ENCODE data around the gene PTGES. TPM values are rescaled to one million over a fixed set of nuclear protein-coding genes. Genes with fewer than 3 reads are reported as not detected.
"Not testable (repeated sequence)": the region's sequence is repeated elsewhere in the genome, so short reads cannot be mapped to it uniquely, and the experiment has no call there.

Gene PTGES
- total RNA-seq, 1 donor from 2014 or later: 3.7 TPM

DNA sequence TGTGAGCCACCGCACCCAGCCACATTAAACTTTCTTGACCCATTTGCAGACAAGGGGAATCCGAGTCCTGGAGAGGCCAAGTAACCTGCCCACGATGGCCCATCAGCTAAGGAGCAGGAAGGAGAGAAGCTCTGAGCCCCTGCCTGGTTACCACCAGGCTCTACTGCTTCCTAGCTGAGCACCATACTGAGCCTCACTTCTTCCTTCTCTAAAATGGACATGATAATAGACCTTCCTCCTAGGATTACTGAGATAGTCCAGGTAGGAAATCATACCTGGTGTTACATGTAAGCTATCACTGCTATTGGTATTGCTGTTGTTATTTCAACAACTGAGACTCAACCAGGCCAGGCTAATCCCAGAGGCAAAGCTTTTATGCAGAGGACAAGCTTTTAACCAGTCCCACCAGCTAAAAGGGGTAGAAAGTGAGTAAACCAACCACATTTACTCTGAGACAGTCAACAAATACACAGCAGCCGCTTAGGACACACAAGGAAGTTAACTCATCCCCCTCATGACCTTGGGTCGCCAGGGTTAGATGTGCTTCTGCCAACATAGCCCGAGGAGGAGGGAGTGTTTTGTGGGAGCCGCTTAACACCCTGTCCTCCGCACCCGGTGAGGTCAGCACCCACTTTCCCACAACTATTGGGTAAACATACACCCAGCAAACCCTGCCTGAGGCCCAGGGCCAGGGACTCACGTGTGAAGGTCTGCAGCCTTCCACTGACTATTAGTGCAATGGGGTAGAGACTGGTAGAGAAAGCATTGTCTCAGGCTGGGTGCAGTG is 20.6 kb upstream of the PTGES start:
- FAIRE-seq: no peak
- no peak for DNase-seq (ENCODE audit: low spot score in 2 of 2)

DNA sequence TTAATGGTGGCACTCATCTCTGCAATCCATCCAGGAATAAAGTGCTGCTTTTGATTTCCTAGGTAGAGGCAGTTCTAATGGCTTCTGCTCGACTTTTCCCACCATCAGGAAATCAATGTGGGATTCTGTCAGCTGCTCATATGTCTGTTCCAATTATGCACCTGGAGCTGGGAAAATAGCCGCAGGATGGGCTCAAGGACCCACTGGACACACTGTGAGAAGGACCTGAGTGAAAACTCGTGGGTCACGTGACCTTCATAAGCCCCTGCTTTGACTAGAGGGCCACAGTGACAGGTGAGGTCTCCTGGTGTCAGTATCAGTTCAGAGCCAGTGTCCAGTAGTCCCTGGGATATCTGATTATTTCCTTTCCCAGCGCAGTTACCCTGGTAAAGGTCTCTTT is 17.9 kb upstream of the PTGES start:
- DNase-seq (ENCODE audit: low spot score in 2 of 2): no peak
- no peak for FAIRE-seq

DNA sequence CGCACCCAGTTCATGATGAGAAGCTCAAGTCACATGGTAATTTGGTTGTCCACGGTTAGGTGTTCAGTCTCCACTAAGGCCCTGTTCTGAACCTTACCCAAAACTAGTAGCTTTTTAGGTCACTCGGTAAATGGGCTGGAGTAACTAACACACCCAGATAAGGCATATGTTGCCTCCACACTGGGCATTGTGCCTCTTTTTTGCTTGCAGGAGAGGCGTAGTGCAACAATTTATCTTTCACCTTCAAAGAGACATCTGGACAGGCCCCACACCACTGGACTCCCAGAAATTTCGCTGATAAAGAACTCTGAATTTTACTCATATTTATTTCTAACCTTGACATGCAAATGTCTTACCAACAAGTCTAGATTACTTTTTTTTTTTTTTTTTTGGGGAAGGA is 16.8 kb upstream of the PTGES start:
- no peak for DNase-seq (ENCODE audit: low spot score in 2 of 2)
- no peak for FAIRE-seq

DNA sequence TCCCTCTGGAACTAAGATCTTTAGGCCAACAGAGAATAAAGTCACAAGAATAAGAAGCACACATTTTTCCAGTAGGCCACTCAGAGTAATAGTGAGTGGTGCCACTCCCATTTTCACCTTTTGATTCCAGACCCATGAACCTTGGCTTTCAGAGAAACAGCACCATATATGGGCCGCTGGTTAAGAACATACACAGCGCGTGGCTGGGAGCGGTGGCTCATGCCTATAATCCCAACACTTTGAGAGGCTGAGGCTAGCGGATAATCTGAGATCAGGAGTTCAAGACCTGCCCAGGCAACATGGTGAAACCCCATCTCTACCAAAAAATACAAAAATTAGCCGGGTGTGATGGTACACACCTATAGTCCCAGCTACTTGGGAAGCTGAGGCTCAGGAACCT is 15.6 kb upstream of the PTGES start:
- no peak for FAIRE-seq

DNA sequence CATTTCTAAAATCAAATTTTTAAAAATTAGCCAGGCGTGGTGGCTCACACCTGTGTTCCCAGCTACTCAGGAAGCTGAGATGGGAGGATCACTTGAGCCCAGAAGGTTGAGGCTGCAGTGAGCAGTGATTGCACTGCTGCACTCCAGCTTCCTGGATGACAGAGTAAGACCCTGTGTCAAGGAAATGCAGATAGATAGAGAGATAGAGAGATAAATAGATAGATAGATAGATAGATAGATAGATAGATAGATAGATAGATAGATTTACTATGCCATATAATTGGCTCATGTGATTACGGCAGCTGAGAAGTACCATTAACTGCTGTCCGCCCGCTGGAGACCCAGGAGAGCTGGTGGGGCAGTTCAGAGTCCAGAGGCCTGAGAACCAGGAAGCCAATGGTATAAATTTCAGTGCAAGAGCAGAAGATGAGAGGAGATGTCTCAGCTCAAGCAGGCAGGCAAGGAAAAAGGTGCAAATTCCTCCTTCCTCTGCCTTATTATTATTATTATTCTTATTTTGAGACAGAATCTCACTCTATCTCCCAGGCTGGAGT is 13.0 kb upstream of the PTGES start:
- no peak for DNase-seq (ENCODE audit: low spot score in 2 of 2)
- FAIRE-seq: no peak

More for the DNA sequence above, 15.6 kb upstream of the PTGES start:
- DNase-seq (ENCODE audit: low spot score in 2 of 2): no peak

DNA sequence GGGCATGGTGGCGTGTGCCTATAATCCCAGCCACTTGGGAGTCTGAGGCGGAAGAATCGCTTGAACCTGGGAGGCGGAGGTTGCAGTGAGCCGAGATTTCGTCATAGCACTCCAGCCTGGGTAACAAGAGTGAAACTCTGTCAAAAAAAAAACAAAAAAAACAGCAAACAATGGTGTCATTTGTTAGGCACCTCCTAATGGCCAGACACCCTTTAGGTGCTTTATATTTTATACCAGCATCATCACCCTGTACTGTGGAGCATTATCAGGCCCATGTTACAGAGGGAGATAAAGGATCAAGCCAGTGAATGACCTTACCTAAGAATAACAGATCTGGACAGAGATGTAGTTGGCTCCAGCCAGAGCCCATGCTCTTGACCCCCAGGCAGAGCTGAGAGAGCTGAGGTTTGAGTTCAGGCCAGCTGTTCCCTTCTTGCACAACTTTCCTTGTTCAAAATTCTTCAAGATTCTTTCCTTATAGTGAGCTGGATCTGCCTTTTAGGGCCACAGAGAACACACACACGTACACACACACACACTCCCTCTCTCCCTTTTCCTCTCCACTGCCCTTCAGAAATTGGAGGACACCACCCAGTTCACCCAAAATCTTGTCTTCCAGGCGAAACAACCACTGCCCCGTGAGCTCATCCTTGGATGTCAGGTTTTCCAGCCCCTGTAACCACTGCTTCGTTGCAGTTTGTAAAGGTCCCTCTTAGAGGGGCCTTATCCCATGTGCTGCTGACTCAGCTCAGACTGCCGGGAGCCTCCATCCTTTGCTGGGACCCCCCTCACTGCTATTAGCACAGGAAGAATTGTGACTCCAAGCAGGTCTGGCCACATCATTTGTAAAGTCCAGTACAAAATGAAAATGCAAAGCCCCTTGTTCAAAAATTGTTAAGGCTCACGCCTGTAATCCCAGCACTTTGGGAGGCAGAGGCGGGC is 10.4 kb upstream of the PTGES start:
- DNase-seq (ENCODE audit: low spot score in 2 of 2) (no peak), FAIRE-seq (no peak)

DNA sequence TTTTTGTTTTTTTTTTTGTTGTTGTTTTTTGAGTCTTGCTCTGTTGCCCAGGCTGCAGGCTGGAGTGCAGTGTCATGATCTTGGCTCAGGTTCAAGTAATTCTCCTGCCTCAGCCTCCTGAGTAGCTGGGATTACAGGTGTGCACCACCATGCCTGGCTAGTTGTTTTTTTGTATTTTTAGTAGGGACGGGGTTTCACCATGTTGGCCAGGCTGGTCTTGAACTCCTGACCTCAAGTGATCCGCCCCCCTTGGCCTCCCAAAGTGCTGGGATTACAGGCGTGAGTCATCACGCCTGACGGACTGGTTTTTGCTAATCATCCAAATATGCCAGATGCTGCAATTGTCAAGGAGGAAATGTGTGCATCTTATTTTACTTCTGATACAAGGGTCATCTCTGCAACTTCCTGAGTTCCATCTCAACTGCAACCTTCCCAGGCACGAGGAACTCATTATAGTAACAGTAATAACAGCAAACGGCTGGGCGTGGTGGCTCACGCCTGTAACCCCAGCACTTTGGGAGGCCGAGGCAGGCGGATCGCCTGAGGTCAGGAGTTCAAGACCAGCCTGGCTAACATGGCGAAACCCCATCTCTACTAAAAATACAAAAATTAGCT is 9.6 kb upstream of the PTGES start:
- not testable (repeated sequence) for FAIRE-seq; DNase-seq (ENCODE audit: low spot score in 2 of 2)

DNA sequence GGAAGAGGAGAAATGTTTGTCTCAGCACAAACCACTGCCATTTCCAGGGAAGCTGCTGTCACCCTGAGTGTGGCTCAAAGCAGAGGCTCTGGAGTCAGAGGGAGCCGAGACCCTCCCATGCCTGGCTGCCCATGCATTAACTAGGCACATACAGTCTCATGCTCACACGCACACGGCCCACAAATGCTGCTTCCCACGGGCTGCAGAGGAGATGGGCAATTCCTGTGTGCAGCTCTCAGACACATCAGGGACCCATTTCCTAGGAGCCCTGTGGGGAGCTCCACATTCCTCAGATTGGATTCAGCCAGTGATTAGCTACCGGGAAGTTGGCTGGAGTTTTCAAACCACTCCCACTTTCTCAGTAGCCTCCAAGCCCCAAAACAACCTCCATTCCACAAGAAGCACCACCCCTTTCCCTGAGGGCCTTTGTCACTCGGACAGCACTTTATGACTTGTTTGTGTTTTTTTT is 9.1 kb upstream of the PTGES start:
- FAIRE-seq (no peak), DNase-seq (ENCODE audit: low spot score in 2 of 2) (no peak)

DNA sequence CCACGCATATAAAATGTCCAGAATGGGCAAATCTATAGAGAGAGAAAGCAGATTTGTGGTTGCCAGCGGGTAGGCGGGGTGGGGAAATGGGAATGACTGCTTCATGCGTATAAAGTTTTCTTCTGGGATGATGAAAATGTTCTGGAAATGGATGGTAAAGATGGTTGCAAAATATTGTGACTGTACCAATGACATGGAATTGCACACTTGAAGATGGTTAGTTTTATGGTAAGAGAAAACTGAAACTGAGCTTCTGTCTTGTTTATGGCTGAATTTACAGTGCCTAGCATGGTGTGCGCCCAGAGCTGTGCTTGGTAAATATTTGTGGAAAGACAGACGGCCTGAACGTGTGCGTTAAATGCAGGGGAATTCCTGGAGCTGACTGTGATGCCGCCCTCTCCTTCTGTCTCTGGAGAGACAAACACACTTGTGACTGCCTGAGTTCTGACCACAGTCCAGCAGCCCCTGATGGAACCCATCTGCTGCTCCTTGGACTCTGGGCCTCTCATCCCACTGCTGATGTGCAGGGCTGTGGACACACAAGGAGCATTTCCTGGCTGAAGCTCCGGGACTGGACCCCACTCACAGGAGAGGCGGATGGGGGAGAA is 8.6 kb upstream of the PTGES start:
- FAIRE-seq: no peak

DNA sequence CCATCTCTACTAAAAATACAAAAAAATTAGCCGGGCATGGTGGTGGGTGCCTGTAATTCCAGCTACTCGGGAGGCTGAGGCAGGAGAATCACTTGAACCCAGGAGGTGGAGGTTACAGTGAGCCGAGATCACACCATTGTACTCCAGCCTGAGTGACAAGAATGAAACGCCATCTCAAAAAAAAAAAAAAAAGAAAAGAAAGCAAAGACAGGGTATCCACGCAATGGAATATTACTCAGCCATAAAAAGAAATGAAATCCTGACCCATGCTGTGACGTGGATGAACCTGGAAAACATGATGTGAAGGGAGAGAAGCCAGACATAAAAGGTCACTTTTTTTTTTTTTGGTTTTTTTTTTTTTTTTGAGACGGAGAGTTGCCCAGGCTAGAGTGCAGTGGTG is 7.9 kb upstream of the PTGES start:
- DNase-seq (ENCODE audit: low spot score in 2 of 2); FAIRE-seq: not testable (repeated sequence)

More for the DNA sequence above, 8.6 kb upstream of the PTGES start:
- DNase-seq (ENCODE audit: low spot score in 2 of 2): no peak

DNA sequence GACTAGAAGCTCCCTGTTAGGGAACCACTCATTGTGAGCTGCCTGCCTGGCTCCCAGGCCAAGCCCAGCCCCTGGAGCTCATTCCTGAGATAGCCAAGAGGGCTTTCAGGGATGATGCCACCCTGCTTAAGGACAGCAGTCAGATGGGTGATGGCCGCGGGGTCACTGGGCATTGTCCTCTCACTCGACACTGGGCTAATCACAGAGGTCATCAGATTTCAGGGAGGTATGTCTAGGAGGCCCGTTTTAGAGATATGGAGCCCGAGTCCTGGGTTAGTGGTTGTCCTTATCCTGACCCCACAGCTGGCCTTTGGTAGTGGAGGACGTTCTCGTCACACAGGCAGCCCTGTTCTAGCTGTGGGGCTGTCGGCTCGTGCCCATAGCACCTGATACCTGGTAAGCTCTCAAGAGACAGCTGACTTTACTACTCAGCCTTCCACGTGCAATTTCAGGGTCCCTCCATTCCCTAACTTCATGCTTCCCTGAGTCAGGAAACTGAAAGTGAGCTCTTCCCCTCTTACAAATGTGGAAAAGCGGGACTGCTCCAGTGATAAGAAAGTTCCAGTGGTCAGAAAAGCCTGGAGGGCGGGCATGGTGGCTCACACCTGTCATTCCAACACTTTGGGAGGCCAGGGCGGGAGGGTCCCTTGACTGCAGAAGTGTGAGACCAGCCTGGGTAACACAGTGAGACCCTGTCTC is 7.1 kb upstream of the PTGES start:
- FAIRE-seq (no peak), DNase-seq (ENCODE audit: low spot score in 2 of 2) (no peak)

DNA sequence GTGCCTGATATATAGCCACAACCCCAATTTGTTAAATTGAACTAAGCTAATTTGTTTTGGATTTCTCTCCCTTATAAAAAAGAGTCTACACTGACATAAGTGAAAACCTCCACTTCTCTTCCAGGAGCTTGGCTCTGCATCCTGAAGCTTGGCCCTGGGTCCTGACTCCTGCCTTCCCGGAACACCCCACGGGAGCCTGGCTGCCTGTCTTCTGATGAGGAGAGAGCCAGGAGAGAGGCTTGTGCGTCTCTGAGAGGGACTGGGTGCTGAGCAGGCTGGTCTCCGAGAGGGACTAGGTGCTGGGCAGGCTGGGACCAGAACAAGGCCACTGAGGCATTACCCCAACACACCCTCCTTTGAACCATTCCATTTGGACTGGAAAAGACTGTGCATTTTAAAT is 6.5 kb upstream of the PTGES start:
- FAIRE-seq (no peak), DNase-seq (ENCODE audit: low spot score in 2 of 2) (no peak)

DNA sequence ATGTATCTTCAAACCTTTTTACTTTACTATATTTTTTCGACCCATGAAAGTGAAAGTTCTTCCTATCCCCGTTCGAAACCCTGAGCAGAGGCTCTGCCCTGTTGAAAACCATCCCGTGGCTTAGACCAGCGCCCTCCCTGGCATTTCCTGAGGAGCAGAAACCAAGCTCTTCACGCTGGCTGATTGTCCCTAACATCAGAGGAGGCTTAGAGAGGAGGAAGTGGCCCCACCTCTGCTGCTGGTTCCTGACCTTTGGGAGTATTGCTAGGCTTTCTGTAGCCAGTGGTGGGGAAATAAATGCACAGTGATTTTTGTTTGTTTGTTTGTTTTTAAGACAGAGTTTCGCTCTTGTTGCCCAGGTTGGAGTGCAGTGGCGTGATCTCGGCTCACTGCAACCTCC is 4.2 kb upstream of the PTGES start:
- FAIRE-seq: no peak

DNA sequence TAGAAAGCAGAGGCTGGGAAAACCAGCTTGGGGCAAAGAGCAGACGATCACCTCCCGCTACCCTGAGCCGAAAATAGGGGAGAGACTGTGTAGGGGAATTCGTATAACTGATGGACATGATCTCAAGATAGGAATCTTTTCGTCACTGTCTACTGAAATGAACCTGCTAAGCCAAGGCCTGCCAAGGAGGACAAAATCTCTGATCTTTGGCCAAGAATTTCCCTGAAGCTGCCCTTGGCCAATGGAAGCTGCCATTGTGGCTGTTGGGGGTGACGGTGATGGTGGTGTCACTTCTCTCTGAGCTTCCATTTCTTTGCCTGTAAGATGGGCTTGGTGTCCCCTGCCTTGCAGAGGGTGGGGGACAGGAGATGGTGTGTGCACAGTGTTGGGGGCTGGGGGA is 3.3 kb upstream of the PTGES start:
- FAIRE-seq (no peak), DNase-seq (ENCODE audit: low spot score in 2 of 2) (no peak)

More for the DNA sequence above, 4.2 kb upstream of the PTGES start:
- DNase-seq (ENCODE audit: low spot score in 2 of 2): no peak

DNA sequence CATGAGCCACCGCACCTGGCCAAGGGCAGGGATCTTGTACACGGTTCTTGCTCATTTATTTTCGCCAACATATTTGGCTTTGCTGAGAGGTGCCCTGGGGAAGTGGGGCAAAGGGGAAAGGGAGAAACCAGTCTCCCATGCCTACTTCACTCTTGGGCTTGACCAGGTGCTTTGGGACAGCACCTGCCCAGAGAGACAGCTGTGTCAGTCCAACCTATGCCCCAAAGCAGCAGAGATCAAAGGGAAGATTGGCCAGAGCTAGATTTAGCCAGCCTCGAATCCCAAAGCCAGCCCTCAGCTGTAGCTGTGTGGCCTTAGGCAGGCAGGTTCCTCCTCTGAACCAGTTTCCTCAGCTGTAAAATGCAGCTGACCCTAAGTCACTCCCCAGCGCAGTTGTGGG is 2.3 kb upstream of the PTGES start:
- DNase-seq (ENCODE audit: low spot score in 2 of 2) (no peak), FAIRE-seq (no peak)

DNA sequence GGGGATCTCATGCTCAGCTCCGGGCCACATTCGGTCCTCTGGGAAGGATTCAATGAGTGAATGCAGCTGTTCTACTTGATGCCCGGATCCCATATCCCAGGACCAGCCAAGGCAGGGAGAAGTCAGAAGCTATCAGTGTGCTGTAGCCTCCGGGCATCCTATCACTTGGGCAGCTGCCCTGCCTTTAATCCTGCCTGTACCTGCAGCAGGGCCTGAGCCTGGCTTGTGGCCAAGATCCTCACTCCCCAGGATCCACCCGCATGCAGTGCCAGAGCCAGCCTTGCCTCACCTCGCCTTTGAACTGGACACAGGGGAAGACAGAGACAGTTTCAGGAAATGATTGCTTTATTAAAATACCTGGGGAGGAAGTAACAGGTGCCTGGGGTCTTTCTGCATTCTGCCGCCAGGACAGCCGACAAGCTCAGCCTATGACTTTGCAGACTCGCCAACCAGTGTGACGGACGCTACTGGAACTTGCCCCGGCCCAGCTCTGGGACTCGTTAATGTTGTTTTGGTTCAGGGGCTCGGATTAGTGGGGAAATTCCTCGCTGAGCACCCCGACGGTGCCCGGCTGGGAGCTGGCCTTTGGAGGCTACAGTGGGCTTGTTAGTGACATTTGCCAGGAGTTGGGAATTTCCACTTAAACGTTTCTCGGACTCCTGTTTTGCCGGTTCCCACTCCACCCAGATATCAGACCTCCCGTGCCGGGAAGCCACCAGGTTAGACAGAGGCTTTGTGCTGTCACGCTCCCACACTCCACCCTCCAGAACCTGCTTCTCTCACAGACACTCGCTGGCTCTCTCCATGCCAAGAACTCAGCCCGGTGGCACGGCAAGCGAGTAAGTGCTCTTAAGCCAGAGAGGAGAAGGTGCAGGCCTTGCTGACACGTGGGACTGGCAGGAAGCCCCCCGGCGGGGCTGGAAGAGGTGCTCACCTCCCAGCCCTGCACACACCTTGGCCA is 721 bp downstream of the PTGES start:
- no peak for FAIRE-seq
- no peak for DNase-seq (ENCODE audit: low spot score in 2 of 2)

DNA sequence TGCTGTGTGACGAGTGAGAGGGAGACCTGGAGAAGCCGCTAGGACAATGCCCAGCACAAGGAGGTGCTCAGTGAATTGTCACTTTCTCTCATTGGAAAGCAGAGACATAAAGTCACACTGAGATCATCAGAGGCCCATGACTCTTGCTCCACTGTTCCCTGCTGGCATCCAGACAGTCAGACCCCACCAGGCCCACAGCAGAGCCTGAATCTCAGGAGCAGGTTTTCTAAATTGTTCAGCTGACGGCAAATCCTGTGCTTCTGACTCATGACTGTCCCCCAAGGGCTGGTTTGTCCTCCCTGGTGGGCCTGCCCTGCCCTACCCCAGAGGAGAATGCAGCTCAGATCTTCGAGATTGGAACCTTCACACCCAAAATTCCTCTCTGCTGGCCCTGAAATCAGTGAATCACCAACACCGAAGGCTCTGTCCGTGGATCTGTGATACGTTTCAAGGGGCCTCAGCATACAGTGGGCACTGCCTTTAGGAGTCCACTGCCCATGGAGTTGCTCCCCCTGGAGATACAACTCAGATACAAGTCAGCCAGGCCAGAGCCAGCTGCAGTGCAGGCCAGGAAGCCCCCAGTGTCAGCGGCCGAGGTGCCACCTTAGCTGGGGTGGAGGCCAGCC is 2.7 kb downstream of the PTGES start:
- no peak for FAIRE-seq

DNA sequence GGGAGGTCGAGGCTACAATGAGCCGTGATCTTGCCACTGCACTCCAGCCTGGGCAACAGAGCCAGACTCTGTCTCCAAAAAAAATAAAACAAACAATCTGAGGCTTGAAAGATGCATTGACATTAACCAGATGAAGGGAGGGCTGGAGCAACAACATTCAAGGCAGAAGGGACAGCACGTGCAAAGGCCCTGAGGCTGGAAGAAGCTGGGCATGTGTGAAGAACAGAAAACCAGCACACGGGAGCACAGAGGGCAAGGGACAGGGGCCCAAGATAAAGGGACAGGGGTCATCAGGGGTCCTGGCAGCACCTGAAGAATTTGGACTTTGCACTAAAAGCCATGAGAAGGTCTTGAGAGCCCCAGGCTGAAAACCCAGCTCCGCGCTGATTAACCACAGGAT is 3.3 kb downstream of the PTGES start:
- DNase-seq (ENCODE audit: low spot score in 2 of 2): no peak
- no peak for FAIRE-seq

More for the DNA sequence above, 2.7 kb downstream of the PTGES start:
- no peak for DNase-seq (ENCODE audit: low spot score in 2 of 2)

Measured in frontal cortex (tissue), 4 donors.